H9 (cell line): ENCODE measurements around the gene GABARAP. TPM values are rescaled to one million over a fixed set of nuclear protein-coding genes. Genes with fewer than 3 reads are reported as not detected.

ENCODE experiments used
- DNase-seq: peaks from one replicate; pipeline ENCODE4 v3.0.0-alpha.2; 2017
- H2AFZ ChIP-seq: one replicate; pipeline ENCODE4 v1.6.1; 2013; ENCODE audit warnings: mild to moderate bottlenecking, low read length, control low read depth, moderate library complexity
- H2AK5ac ChIP-seq: 2 replicates; pipeline ENCODE4 v1.6.1; 2013; ENCODE audit warnings: low read length, control low read depth, mixed read lengths; ENCODE audit not compliant: insufficient read length
- H2BK120ac ChIP-seq: one replicate; pipeline ENCODE4 v1.6.1; 2013; ENCODE audit warnings: low read depth, mild to moderate bottlenecking, low read length, control low read depth, inconsistent platforms; ENCODE audit not compliant: poor library complexity, severe bottlenecking
- H2BK12ac ChIP-seq: 2 replicates; pipeline ENCODE4 v1.6.1; 2013; ENCODE audit warnings: low read length, control low read depth, mixed read lengths, low read depth; ENCODE audit not compliant: insufficient read length
- H2BK15ac ChIP-seq: 2 replicates; pipeline ENCODE4 v1.6.1; 2013; ENCODE audit warnings: low read depth, low read length, control low read depth
- H2BK20ac ChIP-seq: one replicate; pipeline ENCODE4 v1.6.1; 2013; ENCODE audit warnings: low read depth, mild to moderate bottlenecking, low read length, control low read depth, inconsistent platforms; ENCODE audit not compliant: poor library complexity, severe bottlenecking
- H2BK5ac ChIP-seq: 2 replicates; pipeline ENCODE4 v1.6.1; 2013; ENCODE audit warnings: low read length, control low read depth, mixed read lengths; ENCODE audit not compliant: insufficient read length
- H3K14ac ChIP-seq: 2 replicates; pipeline ENCODE4 v1.6.1; 2013; ENCODE audit warnings: low read length, control low read depth; ENCODE audit not compliant: insufficient read depth
- H3K18ac ChIP-seq: 2 replicates; pipeline ENCODE4 v1.6.1; 2013; ENCODE audit warnings: low read depth, mild to moderate bottlenecking, mixed read lengths, low read length, control low read depth; ENCODE audit not compliant: insufficient read length
- H3K23ac ChIP-seq: 2 replicates; pipeline ENCODE4 v1.6.1; 2013; ENCODE audit warnings: low read length, control low read depth, mixed read lengths, low read depth; ENCODE audit not compliant: insufficient read length
- H3K23me2 ChIP-seq: 2 replicates; pipeline ENCODE4 v1.6.1; 2013; ENCODE audit warnings: low read depth, mild to moderate bottlenecking, mixed read lengths, low read length, control low read depth; ENCODE audit not compliant: insufficient read length, poor library complexity, severe bottlenecking
- H3K27ac ChIP-seq: 2 replicates; pipeline ENCODE4 v1.5.1; 2013; ENCODE audit warnings: low read length, control low read depth, mixed read lengths, low read depth; ENCODE audit not compliant: insufficient read length
- H3K27me3 ChIP-seq: 2 replicates; pipeline ENCODE4 v1.6.1; 2013; ENCODE audit warnings: low read length, control low read depth, inconsistent platforms; ENCODE audit not compliant: insufficient read depth
- H3K4ac ChIP-seq: 2 replicates; pipeline ENCODE4 v1.6.1; 2013; ENCODE audit warnings: low read depth, mild to moderate bottlenecking, control low read depth, inconsistent platforms, low read length, moderate library complexity
- H3K4me1 ChIP-seq: 2 replicates; pipeline ENCODE4 v1.6.1; 2013; ENCODE audit warnings: low read length, control low read depth, inconsistent platforms; ENCODE audit not compliant: insufficient read depth
- H3K4me2 ChIP-seq: 2 replicates; pipeline ENCODE4 v1.6.1; 2013; ENCODE audit warnings: low read length, control low read depth, mixed read lengths; ENCODE audit not compliant: insufficient read length, insufficient read depth
- H3K56ac ChIP-seq: 2 replicates; pipeline ENCODE4 v1.6.1; 2013; ENCODE audit warnings: low read depth, mild to moderate bottlenecking, mixed read lengths, low read length, control low read depth; ENCODE audit not compliant: insufficient read length
- H3K79me1 ChIP-seq: 2 replicates; pipeline ENCODE4 v1.6.1; 2013; ENCODE audit warnings: low read depth, mild to moderate bottlenecking, moderate library complexity, low read length, control low read depth, inconsistent platforms; ENCODE audit not compliant: insufficient read depth, poor library complexity, severe bottlenecking
- H3K79me2 ChIP-seq: 2 replicates; pipeline ENCODE4 v1.6.1; 2013; ENCODE audit warnings: low read length, control low read depth, inconsistent platforms; ENCODE audit not compliant: insufficient read depth
- H3K9ac ChIP-seq: 2 replicates; pipeline ENCODE4 v1.6.1; 2013; ENCODE audit warnings: low read length, control low read depth, mixed read lengths; ENCODE audit not compliant: insufficient read length; ENCODE audit errors: extremely low read depth
- H3K9me3 ChIP-seq: one replicate; pipeline ENCODE4 v1.6.1; 2013; ENCODE audit warnings: low read depth, low read length, inconsistent platforms; ENCODE audit not compliant: control insufficient read depth
- H3T11ph ChIP-seq: one replicate; pipeline ENCODE4 v1.6.1; 2013; ENCODE audit warnings: mild to moderate bottlenecking, low read length, control low read depth, inconsistent platforms
- H4K20me1 ChIP-seq: one replicate; pipeline ENCODE4 v1.6.1; 2013; ENCODE audit not compliant: control insufficient read depth, insufficient read length, insufficient read depth
- H4K5ac ChIP-seq: 2 replicates; pipeline ENCODE4 v1.6.1; 2013; ENCODE audit warnings: low read depth, mild to moderate bottlenecking, mixed read lengths, low read length, control low read depth; ENCODE audit not compliant: insufficient read length
- H4K8ac ChIP-seq: replicated peaks from 2 replicates; pipeline ENCODE4 v1.6.1; 2013; ENCODE audit warnings: low read length, control low read depth, mixed read lengths, low read depth; ENCODE audit not compliant: insufficient read length
- H4K91ac ChIP-seq: 2 replicates; pipeline ENCODE4 v1.6.1; 2013; ENCODE audit warnings: low read depth, mild to moderate bottlenecking, moderate library complexity, mixed read lengths, low read length, control low read depth; ENCODE audit not compliant: insufficient read length
- H3K27ac Mint-ChIP-seq, 3 experiments: 2 replicates in 2 of 3; 3 replicates in 1 of 3; pipeline ENCODE4 v1.8.0; 2020 to 2021; ENCODE audit warnings: mixed read lengths in 3 of 3, mild to moderate bottlenecking in 1 of 3, moderate library complexity in 1 of 3
- H3K27me3 Mint-ChIP-seq: 2 replicates; pipeline ENCODE4 v1.8.0; 2021; ENCODE audit warnings: low read depth, mild to moderate bottlenecking, moderate library complexity, mixed read lengths
- H3K36me3 Mint-ChIP-seq, 3 experiments: 2 replicates in 2 of 3; 3 replicates in 1 of 3; pipeline ENCODE4 v1.8.0; 2020 to 2021; ENCODE audit warnings: low read depth in 3 of 3, mixed read lengths in 3 of 3; ENCODE audit not compliant: insufficient read depth in 1 of 3
- H3K4me1 Mint-ChIP-seq, 2 experiments: 2 replicates each; pipeline ENCODE4 v1.8.0; 2020; ENCODE audit warnings: mixed read lengths in 2 of 2
- H3K4me3 Mint-ChIP-seq, 2 experiments: 2 replicates in 1 of 2; 3 replicates in 1 of 2; pipeline ENCODE4 v1.8.0; 2020 to 2021; ENCODE audit warnings: mild to moderate bottlenecking in 2 of 2, mixed read lengths in 2 of 2, moderate library complexity in 1 of 2
- H3K9me3 Mint-ChIP-seq, 2 experiments: 2 replicates in 1 of 2; 3 replicates in 1 of 2; pipeline ENCODE4 v1.8.0; 2020; ENCODE audit warnings: mild to moderate bottlenecking in 2 of 2, mixed read lengths in 2 of 2, moderate library complexity in 1 of 2
- WGBS: extraction: QIAGEN DNeasy Blood & Tissue Kit; methylation state at CpG from one replicate; pipeline ENCODE4 v1.1.7; 2013; ENCODE audit warnings: missing lambda C conversion rate, low lambda C conversion rate, mixed read lengths; ENCODE audit not compliant: insufficient read length; ENCODE audit errors: extremely low coverage; 5-methylcytosine and 5-hydroxymethylcytosine counted together
- total RNA-seq: library from RNA; stranded (reverse); gene quantifications from 2 replicates; pipeline ENCODE4 v1.2.1, GENCODE V29; 2021
- TF ChIP-seq, protein P1 (sequence below): fragments of 200-600 bp; sonication (generic); conservative IDR thresholded peaks from 3 replicates; pipeline ENCODE4 v1.8.0; 2021; ENCODE audit warnings: antibody characterized with exemption, mild to moderate bottlenecking

The GABARAP gene
- total RNA-seq, 1 experiment from 2014 or later = 261 TPM

DNA sequence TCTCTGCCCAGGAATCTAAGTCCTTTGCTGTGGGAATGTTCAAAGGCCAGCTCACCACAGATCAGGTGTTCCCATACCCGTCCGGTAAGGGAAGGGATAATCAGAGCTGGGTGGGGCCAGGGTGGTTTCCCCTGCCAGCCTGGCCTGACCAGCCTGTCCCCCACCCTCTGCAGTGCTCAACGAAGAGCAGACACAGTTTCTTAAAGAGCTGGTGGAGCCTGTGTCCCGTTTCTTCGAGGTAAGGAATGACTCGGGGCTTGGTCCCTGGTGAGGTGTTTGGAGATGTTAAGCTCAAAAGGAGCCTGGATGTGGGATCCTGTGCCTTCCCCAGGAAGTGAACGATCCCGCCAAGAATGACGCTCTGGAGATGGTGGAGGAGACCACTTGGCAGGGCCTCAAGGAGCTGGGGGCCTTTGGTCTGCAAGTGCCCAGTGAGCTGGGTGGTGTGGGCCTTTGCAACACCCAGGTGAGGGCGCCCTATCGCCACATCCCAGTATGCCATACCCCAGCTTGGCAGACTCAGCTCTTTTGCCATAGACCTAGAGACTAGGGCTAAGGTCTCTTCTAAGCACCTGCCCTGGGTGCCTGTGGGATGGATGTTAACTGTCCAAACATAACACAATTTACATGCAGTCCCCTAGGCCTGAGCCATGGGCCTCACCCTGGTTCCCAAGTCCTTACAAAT lies 21.5 kb downstream of the GABARAP start:
- H4K8ac ChIP-seq = no peak overlapping the region
- Mint-ChIP-seq H3K36me3 (peaks cover 15 to 52% (median 40%) of the 10 kb centered on the region in 3 experiments; a peak in 6 of 7 replicates), H3K4me1 (peaks cover 45 to 46% of the 10 kb centered on the region in 2 experiments), H3K27me3 (peaks cover 1% of the 10 kb centered on the region; the same call in 1 of the 2 replicates), H3K4me3 (peak overlapping the region; percentile 95 to 97), H3K9me3 (no peaks in the 10 kb centered on the region; a peak in 1 of 5 replicates), H3K27ac (peak overlapping the region; percentile 57 to 96 (median 60); a peak in 5 of 7 replicates)
- no peak overlapping the region for H3K9ac ChIP-seq
- no peak overlapping the region for H4K91ac ChIP-seq
- no peaks in the 10 kb centered on the region for H3K79me2 ChIP-seq
- no peaks in the 10 kb centered on the region for H3K79me1 ChIP-seq
- H2AK5ac ChIP-seq = no peak overlapping the region
- peaks cover 15% of the 10 kb centered on the region for H3K23me2 ChIP-seq
- H3K4me2 ChIP-seq = peak overlapping the region; percentile 84
- no peaks in the 10 kb centered on the region for H3K27me3 ChIP-seq
- H3K4ac ChIP-seq = no peak overlapping the region
- H2BK5ac ChIP-seq = no peak overlapping the region
- DNase-seq = peak; percentile 85
- H2BK20ac ChIP-seq = no peak overlapping the region
- no peak overlapping the region for H3K27ac ChIP-seq
- H2BK15ac ChIP-seq = no peak overlapping the region
- H2BK120ac ChIP-seq = no peak overlapping the region
- no peak overlapping the region for H3T11ph ChIP-seq
- H2AFZ ChIP-seq = no peak overlapping the region
- H4K20me1 ChIP-seq = no peaks in the 10 kb centered on the region
- H3K23ac ChIP-seq = no peak overlapping the region
- H3K14ac ChIP-seq = no peak overlapping the region
- no peak overlapping the region for H2BK12ac ChIP-seq
- no peak overlapping the region for H3K56ac ChIP-seq
- TF ChIP-seq, protein P1, sequence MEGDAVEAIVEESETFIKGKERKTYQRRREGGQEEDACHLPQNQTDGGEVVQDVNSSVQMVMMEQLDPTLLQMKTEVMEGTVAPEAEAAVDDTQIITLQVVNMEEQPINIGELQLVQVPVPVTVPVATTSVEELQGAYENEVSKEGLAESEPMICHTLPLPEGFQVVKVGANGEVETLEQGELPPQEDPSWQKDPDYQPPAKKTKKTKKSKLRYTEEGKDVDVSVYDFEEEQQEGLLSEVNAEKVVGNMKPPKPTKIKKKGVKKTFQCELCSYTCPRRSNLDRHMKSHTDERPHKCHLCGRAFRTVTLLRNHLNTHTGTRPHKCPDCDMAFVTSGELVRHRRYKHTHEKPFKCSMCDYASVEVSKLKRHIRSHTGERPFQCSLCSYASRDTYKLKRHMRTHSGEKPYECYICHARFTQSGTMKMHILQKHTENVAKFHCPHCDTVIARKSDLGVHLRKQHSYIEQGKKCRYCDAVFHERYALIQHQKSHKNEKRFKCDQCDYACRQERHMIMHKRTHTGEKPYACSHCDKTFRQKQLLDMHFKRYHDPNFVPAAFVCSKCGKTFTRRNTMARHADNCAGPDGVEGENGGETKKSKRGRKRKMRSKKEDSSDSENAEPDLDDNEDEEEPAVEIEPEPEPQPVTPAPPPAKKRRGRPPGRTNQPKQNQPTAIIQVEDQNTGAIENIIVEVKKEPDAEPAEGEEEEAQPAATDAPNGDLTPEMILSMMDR = peak; percentile 67
- WGBS = no CpG with 5 or more reads among the region's 11 CpGs
- no peaks in the 10 kb centered on the region for H3K9me3 ChIP-seq
- no peak overlapping the region for H4K5ac ChIP-seq
- no peak overlapping the region for H3K18ac ChIP-seq
- no peaks in the 10 kb centered on the region; the same call in 1 of the 2 replicates for H3K4me1 ChIP-seq
